Ovary (tissue), 9 donors: Measurements from ENCODE around the gene TFEC. TPM values are rescaled to one million over a fixed set of nuclear protein-coding genes. Genes with fewer than 3 reads are reported as not detected.

Source experiments
- DNase-seq, 5 donors: peaks; one replicate each; pipeline ENCODE4 v3.0.0-alpha.2; 2019 to 2020
- H3K27ac ChIP-seq, 2 donors: fragments of 200-600 bp; one replicate each; pipeline versions ENCODE4 v1.5.1 to v1.8.0; 2019 to 2022
- H3K27me3 ChIP-seq: fragments of 200-600 bp; one replicate; pipeline ENCODE4 v1.8.0; 2022
- H3K36me3 ChIP-seq: fragments of 200-600 bp; sonication (generic); one replicate; pipeline ENCODE4 v1.5.1; 2019
- H3K4me1 ChIP-seq: one replicate; pipeline ENCODE4 v1.8.1; 2013; ENCODE audit warnings: mild to moderate bottlenecking, moderate library complexity; ENCODE audit not compliant: insufficient read depth
- H3K4me3 ChIP-seq: fragments of 200-600 bp; sonication (generic); one replicate; pipeline ENCODE4 v1.5.1; 2017
- H3K9me3 ChIP-seq, 2 donors: fragments of 200-600 bp in 1 of 2; sonication (generic) in 1 of 2; one replicate each; pipeline versions ENCODE4 v1.5.1 to v1.8.1; 2013 to 2019; ENCODE audit warnings: mild to moderate bottlenecking in 1 of 2, moderate library complexity in 1 of 2
- CTCF ChIP-seq, 3 donors: fragments of 450-650 bp in 2 of 3; fragments of 200-600 bp in 1 of 3; IDR thresholded peaks; one replicate each; pipeline versions ENCODE4 v1.5.1 to v1.8.0; 2016 to 2022; ENCODE audit warnings: antibody characterized with exemption in 3 of 3, mild to moderate bottlenecking in 1 of 3
- EP300 ChIP-seq: sonication (generic); formaldehyde crosslinking; IDR thresholded peaks from one replicate; pipeline ENCODE4 v1.6.1; 2017; ENCODE audit warnings: antibody characterized with exemption
- POLR2A ChIP-seq: fragments of 450-650 bp; IDR thresholded peaks from one replicate; pipeline ENCODE4 v1.6.1; 2017; ENCODE audit warnings: antibody characterized with exemption, mild to moderate bottlenecking, moderate library complexity
- WGBS, 3 donors: extraction: QIAGEN DNeasy Blood & Tissue Kit in 1 of 3; methylation state at CpG; one replicate each; pipeline versions ENCODE4 v1.1.5 to v1.1.7; 2013 to 2017; 5-methylcytosine and 5-hydroxymethylcytosine counted together
- intact Hi-C, 4 donors: fragments of 100-400 bp; cut with DNase I; formaldehyde crosslinking; loops; one replicate each; pipeline versions ENCODE4 v1.11.0 to v1.15.1; 2022 to 2023
- polyA plus RNA-seq, 2 donors: library from polyadenylated mRNA; stranded (reverse); fragments of 200-250 nt in 1 of 2; fragments of 350-450 nt in 1 of 2; fragmentation: Illumina TruSeq in 1 of 2; extraction: RNeasy Lipid Tissue Mini Kit (QIAGEN cat#74804) in 1 of 2; gene quantifications; one replicate each; pipeline ENCODE4 v1.2.3, GENCODE V29; 2013 to 2014
- total RNA-seq, 7 donors: library from RNA; depleted of rRNA in 2 of 7; stranded (reverse); fragments of >200 nt in 2 of 7; fragmentation: NEBNext Ultra II Directional in 3 of 7; extraction: Animal tissue kit (Norgen Biotek cat#: 25700) in 3 of 7; gene quantifications; one replicate each; pipeline versions ENCODE4 v1.1.0 to v1.2.4, GENCODE V29; 2016 to 2023
- donor health status: DM: no; HTN: no; CAD: no; lungs with moderate emphysema.
- donor health status: DM: no; HTN: no; CAD: no.
- donor health status: Bipolar disorder and iron deficiency.
- donor health status: DM: yes; HTN: yes; CAD: no.
- donor health status: DM: no; HTN: no; CAD: no.
- donor health status: DM: yes; HTN: yes; CAD: no.

TFEC gene
- total and polyA plus RNA-seq, 9 donors = 0.52 to 7.6 (median 1.8) TPM

DNA sequence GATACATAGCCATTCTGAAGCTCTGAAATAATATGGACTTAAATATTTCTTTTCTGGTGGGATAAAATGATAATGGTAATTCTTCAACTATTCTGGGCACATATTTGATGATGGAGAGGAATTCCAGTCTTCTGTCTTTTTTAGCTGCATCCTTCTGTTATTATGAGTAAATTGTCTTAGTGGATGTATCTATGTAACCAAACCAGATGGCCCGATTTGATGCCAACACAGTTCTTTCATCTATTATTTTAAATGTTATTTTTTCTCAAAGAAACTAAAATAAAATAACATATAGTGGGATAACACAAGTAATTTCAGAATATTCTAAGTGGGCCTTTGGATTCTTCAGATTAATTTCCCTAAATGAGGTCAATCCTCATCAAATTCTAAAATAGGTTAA lies 110.2 kb downstream of the TFEC start:
- no peaks in the 10 kb centered on the region for H3K9me3 ChIP-seq
- intact Hi-C loops = no loop called here

GRCh38 chr7:115914951-115915350 lies 115.6 kb downstream of the TFEC start:
- no peak overlapping the region for H3K4me3 ChIP-seq
- intact Hi-C loops = no loop called here

More for the DNA sequence above, 110.2 kb downstream of the TFEC start:
- Histone ChIP-seq H3K36me3 (no peaks in the 10 kb centered on the region), H3K4me3 (no peak overlapping the region), H3K27ac (no peak overlapping the region), H3K27me3 (no peaks in the 10 kb centered on the region), H3K4me1 (no peaks in the 10 kb centered on the region)
- TF ChIP-seq CTCF (IDR thresholded peaks at IDR 0.05) (no peak), POLR2A (no peak), EP300 (no peak)
- whole genome bisulfite sequencing, 3 donors = 88 to 92% (median 91%) methylated on average over 1 of the region's 1 CpG
- no peak for DNase-seq

DNA sequence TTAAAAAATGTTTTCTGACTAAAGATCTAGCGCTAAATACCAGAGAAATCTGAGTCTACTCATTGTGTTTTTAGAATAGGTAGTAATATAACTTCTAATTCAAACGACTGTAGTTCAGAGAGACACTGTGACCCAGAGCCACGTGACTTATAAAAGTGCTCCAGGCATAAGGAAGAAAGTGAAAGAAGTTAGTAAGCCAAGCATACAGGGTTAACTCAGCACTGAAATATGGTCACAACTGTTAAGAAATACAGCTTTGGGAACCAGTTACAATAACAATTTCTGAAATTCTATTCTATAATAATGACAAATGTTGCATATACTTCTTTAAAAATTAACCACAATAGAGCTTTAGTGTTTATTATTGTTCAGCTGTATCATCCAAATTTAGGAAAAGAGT lies 119.1 kb downstream of the TFEC start:
- TF ChIP-seq POLR2A (no peak), CTCF (IDR thresholded peaks at IDR 0.05) (no peak)
- H3K4me1 ChIP-seq = no peaks in the 10 kb centered on the region
- H3K27ac ChIP-seq = no peak overlapping the region
- intact Hi-C loops = no loop called here
- no peaks in the 10 kb centered on the region for H3K36me3 ChIP-seq
- no peaks in the 10 kb centered on the region for H3K9me3 ChIP-seq
- no peak overlapping the region for H3K4me3 ChIP-seq
- no peaks in the 10 kb centered on the region for H3K27me3 ChIP-seq
- WGBS, 3 donors = 42 to 53% (median 42%) methylated on average over 3 of the region's 3 CpGs
- DNase-seq = no peak

More at GRCh38 chr7:115914951-115915350, 115.6 kb downstream of the TFEC start:
- no peak overlapping the region for H3K27ac ChIP-seq
- no peak for DNase-seq
- no peaks in the 10 kb centered on the region for H3K9me3 ChIP-seq
- TF ChIP-seq EP300 = no peak
- WGBS, 3 donors = 76 to 97% (median 81%) methylated on average over 1 of the region's 1 CpG
- no peaks in the 10 kb centered on the region for H3K36me3 ChIP-seq
- no peaks in the 10 kb centered on the region for H3K27me3 ChIP-seq
- no peaks in the 10 kb centered on the region for H3K4me1 ChIP-seq

DNA sequence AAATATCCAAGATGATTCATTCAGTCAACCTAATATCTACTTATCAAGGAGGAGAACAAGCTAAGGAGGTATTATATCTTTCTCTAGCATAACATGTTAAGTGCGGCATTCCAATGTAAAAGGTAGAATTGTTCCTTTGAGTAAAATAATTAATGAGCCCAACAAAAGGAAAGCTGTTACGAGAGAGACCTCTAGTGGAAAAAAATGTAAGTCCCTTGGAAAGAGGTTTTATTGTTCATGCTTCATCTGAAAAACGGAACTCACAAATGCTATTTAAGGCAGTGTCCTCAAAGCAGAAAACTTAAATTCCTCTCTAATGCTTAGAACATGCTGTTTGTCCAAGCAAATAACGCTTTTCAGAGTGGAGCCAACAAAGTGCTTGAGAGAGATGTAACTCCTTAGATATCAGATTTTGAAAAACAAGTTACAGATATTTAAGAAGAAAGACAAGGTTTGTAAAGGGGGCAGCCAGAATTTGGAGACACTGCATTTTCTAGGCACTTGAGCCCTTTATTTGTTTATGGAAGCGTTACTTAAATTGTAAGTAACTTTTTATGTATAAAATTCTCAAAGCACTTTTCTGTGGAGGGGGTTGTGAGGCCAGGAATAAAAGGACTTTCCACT lies 119.9 kb downstream of the TFEC start:
- Histone ChIP-seq H3K27me3 (no peaks in the 10 kb centered on the region), H3K9me3 (no peaks in the 10 kb centered on the region), H3K27ac (no peak overlapping the region), H3K4me1 (no peaks in the 10 kb centered on the region), H3K36me3 (no peaks in the 10 kb centered on the region), H3K4me3 (no peak overlapping the region)
- no peak for TF ChIP-seq POLR2A
- TF ChIP-seq EP300 = no peak
- TF ChIP-seq CTCF (IDR thresholded peaks at IDR 0.05) = peak in 1 of 3 donors; percentile 12
- 0 to 2% (median 2%) methylated on average over 5 of the region's 5 CpGs for WGBS, 3 donors
- no peak for DNase-seq
- intact Hi-C loops = no loop called here

- Histone ChIP-seq H3K27me3 (no peaks in the 10 kb centered on the region), H3K36me3 (no peaks in the 10 kb centered on the region), H3K9me3 (no peaks in the 10 kb centered on the region), H3K27ac (no peak overlapping the region), H3K4me3 (no peak overlapping the region), H3K4me1 (no peaks in the 10 kb centered on the region)
- WGBS, 3 donors = 43 to 50% (median 45%) methylated on average over 1 of the region's 1 CpG
- intact Hi-C loops = no loop called here
- TF ChIP-seq EP300 (no peak), POLR2A (no peak), CTCF (IDR thresholded peaks at IDR 0.05) (no peak)
- DNase-seq = no peak
Measured at GRCh38 chr7:115906731-115907130, 123.8 kb downstream of the TFEC start.
